Endodermal cell (in vitro differentiated cells): ENCODE data around the gene VPS11. TPM values are rescaled to one million over a fixed set of nuclear protein-coding genes. Genes with fewer than 3 reads are reported as not detected.

Experiments used
- DNase-seq: peaks from one replicate; pipeline ENCODE4 v3.0.0-alpha.2; 2017
- H3K27ac ChIP-seq: 2 replicates; pipeline ENCODE4 v1.5.1; 2013; ENCODE audit warnings: mild to moderate bottlenecking, low read depth, low read length, moderate library complexity
- H3K27me3 ChIP-seq: 2 replicates; pipeline ENCODE4 v1.6.1; 2013; ENCODE audit warnings: mild to moderate bottlenecking, low read length, moderate library complexity; ENCODE audit not compliant: insufficient read depth, control insufficient read depth, poor library complexity, severe bottlenecking
- H3K36me3 ChIP-seq: 2 replicates; pipeline ENCODE4 v1.7.0; 2013; ENCODE audit warnings: mild to moderate bottlenecking, low read length, moderate library complexity; ENCODE audit not compliant: control insufficient read depth, insufficient read depth
- H3K4me1 ChIP-seq: one replicate; pipeline ENCODE4 v1.7.0; 2013; ENCODE audit warnings: low read length; ENCODE audit not compliant: control insufficient read depth, insufficient read depth
- H3K4me3 ChIP-seq: 2 replicates; pipeline ENCODE4 v1.5.1; 2013; ENCODE audit warnings: mild to moderate bottlenecking, low read length, moderate library complexity
- H3K9ac ChIP-seq: 2 replicates; pipeline ENCODE4 v1.6.1; 2013; ENCODE audit warnings: mild to moderate bottlenecking, low read length, moderate library complexity; ENCODE audit not compliant: poor library complexity, severe bottlenecking; ENCODE audit errors: extremely low read depth
- H3K9me3 ChIP-seq: 2 replicates; pipeline ENCODE4 v1.6.1; 2013; ENCODE audit warnings: mild to moderate bottlenecking, low read length, moderate library complexity; ENCODE audit not compliant: control insufficient read depth
- H3K27ac Mint-ChIP-seq: 2 replicates; pipeline ENCODE4 v1.8.0; 2020; ENCODE audit warnings: mixed read lengths
- H3K27me3 Mint-ChIP-seq: 2 replicates; pipeline ENCODE4 v1.8.0; 2021; ENCODE audit warnings: mild to moderate bottlenecking, mixed read lengths; ENCODE audit not compliant: insufficient read depth
- H3K36me3 Mint-ChIP-seq: 2 replicates; pipeline ENCODE4 v1.8.0; 2020; ENCODE audit warnings: low read depth, mixed read lengths
- H3K4me1 Mint-ChIP-seq: 2 replicates; pipeline ENCODE4 v1.8.0; 2020; ENCODE audit warnings: mixed read lengths
- H3K4me3 Mint-ChIP-seq: 2 replicates; pipeline ENCODE4 v1.8.0; 2020; ENCODE audit warnings: mild to moderate bottlenecking, moderate library complexity, mixed read lengths
- H3K9me3 Mint-ChIP-seq: 2 replicates; pipeline ENCODE4 v1.8.0; 2020; ENCODE audit warnings: mild to moderate bottlenecking, mixed read lengths
- WGBS, 2 experiments: methylation state at CpG; one replicate each; pipeline versions ENCODE4 v1.1.5 to v1.1.7; 2013; ENCODE audit warnings: missing lambda C conversion rate in 2 of 2, mixed read lengths in 1 of 2; ENCODE audit not compliant: insufficient coverage in 1 of 2, insufficient read length in 1 of 2; 5-methylcytosine and 5-hydroxymethylcytosine counted together
- total RNA-seq, 2 donors: library from RNA; stranded (reverse); fragmentation: NEBNext Ultra II Directional in 1 of 2; extraction: Animal tissue kit (Norgen Biotek cat#: 25700) in 1 of 2; gene quantifications; 2 replicates in 1 of 2; 3 replicates in 1 of 2; pipeline ENCODE4 v1.2.1, GENCODE V29; 2021
- TF ChIP-seq, protein P1 (sequence below): fragments of 200-600 bp; sonication (generic); conservative IDR thresholded peaks from 2 replicates; pipeline ENCODE4 v1.5.0; 2021; ENCODE audit warnings: antibody characterized with exemption, mild to moderate bottlenecking

VPS11 gene
- total RNA-seq, 2 donors from 2014 or later = 26.9 to 29.1 TPM

- Histone ChIP-seq H3K36me3 (peaks cover 73% of the 10 kb centered on the region), H3K27me3 (no peaks in the 10 kb centered on the region), H3K27ac (no peak overlapping the region), H3K4me3 (no peak overlapping the region), H3K9ac (no peak overlapping the region), H3K4me1 (no peaks in the 10 kb centered on the region), H3K9me3 (no peaks in the 10 kb centered on the region)
- TF ChIP-seq, protein P1, sequence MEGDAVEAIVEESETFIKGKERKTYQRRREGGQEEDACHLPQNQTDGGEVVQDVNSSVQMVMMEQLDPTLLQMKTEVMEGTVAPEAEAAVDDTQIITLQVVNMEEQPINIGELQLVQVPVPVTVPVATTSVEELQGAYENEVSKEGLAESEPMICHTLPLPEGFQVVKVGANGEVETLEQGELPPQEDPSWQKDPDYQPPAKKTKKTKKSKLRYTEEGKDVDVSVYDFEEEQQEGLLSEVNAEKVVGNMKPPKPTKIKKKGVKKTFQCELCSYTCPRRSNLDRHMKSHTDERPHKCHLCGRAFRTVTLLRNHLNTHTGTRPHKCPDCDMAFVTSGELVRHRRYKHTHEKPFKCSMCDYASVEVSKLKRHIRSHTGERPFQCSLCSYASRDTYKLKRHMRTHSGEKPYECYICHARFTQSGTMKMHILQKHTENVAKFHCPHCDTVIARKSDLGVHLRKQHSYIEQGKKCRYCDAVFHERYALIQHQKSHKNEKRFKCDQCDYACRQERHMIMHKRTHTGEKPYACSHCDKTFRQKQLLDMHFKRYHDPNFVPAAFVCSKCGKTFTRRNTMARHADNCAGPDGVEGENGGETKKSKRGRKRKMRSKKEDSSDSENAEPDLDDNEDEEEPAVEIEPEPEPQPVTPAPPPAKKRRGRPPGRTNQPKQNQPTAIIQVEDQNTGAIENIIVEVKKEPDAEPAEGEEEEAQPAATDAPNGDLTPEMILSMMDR = no peak
- no peak for DNase-seq
- WGBS, 2 experiments = 98 to 100% methylated on average over 10 to 11 of the region's 11 CpGs
- no peaks in the 10 kb centered on the region for H3K4me1 Mint-ChIP-seq
- peaks cover 66% of the 10 kb centered on the region for H3K36me3 Mint-ChIP-seq
- no peaks in the 10 kb centered on the region for H3K27me3 Mint-ChIP-seq
- H3K27ac Mint-ChIP-seq = no peak overlapping the region
- H3K4me3 Mint-ChIP-seq = no peak overlapping the region
- H3K9me3 Mint-ChIP-seq = no peaks in the 10 kb centered on the region
These were observed 10.2 kb downstream of the VPS11 start for GRCh38 chr11:119077839-119078238.

- Histone ChIP-seq H3K27ac (no peak overlapping the region), H3K9ac (no peak overlapping the region), H3K27me3 (no peaks in the 10 kb centered on the region), H3K9me3 (no peaks in the 10 kb centered on the region), H3K4me1 (no peaks in the 10 kb centered on the region), H3K36me3 (peaks cover 63% of the 10 kb centered on the region), H3K4me3 (no peak overlapping the region)
- WGBS, 2 experiments = 93% methylated on average over 18 to 19 of the region's 19 CpGs
- Mint-ChIP-seq H3K4me3 (no peak overlapping the region), H3K27me3 (no peaks in the 10 kb centered on the region), H3K4me1 (no peaks in the 10 kb centered on the region), H3K36me3 (peaks cover 58% of the 10 kb centered on the region), H3K9me3 (no peaks in the 10 kb centered on the region), H3K27ac (no peak overlapping the region)
- TF ChIP-seq, protein P1 = no peak
- DNase-seq = no peak
These were observed 11.2 kb downstream of the VPS11 start for GRCh38 chr11:119078675-119079420.

GRCh38 chr11:119081682-119082260 lies 14.2 kb downstream of the VPS11 start:
- Histone ChIP-seq H3K9ac (no peak overlapping the region), H3K4me1 (no peaks in the 10 kb centered on the region), H3K36me3 (peaks cover 53% of the 10 kb centered on the region), H3K9me3 (no peaks in the 10 kb centered on the region), H3K4me3 (no peak overlapping the region), H3K27me3 (no peaks in the 10 kb centered on the region), H3K27ac (no peak overlapping the region)
- Mint-ChIP-seq H3K4me1 (peaks cover 3% of the 10 kb centered on the region), H3K27me3 (no peaks in the 10 kb centered on the region), H3K9me3 (no peaks in the 10 kb centered on the region), H3K27ac (no peak overlapping the region), H3K36me3 (peaks cover 54% of the 10 kb centered on the region), H3K4me3 (no peak overlapping the region)
- WGBS, 2 experiments = 92 to 94% methylated on average over 5 to 7 of the region's 7 CpGs
- TF ChIP-seq, protein P1 = no peak
- no peak for DNase-seq
